Measurements from ENCODE around the gene PDZD4.
A peak's percentile ranks its signal among the peaks of the same experiment; 100 is the strongest.

PDZD4 gene

DNA sequence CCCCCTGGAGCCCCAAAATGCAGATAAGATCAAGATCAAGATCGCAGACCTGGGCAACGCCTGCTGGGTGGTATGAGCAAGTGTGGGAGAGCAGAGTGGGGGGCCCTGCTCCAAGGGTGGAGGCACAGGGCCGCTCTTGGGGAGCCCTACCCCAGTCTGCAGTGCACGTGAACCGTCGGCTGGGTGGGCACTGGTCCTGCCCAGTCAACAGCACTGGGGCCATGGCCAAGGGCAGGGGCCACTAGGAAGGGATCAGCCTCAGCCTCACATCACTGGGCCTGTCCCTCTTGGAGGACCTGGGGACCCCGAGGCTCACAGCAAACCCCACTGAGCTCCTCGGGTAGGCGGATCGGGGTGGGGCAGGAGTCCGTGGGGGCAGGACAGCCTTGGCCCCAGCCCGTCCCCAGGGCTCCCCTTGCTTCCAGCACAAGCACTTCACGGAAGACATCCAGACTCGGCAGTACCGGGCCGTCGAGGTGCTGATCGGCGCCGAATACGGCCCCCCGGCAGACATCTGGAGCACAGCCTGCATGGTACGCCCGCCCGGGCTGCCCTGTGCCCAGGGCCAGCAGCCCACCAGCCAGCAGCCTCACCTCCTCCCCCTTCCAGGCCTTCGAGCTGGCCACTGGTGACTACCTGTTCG, 45.9 kb downstream of the PDZD4 start:
- no peak for DNase-seq

- no peak for DNase-seq
These were observed 46.8 kb downstream of the PDZD4 start for GRCh38 chrX:153783378-153784013.

GRCh38 chrX:153782871-153783270, 47.5 kb downstream of the PDZD4 start:
- no peak for DNase-seq

DNA sequence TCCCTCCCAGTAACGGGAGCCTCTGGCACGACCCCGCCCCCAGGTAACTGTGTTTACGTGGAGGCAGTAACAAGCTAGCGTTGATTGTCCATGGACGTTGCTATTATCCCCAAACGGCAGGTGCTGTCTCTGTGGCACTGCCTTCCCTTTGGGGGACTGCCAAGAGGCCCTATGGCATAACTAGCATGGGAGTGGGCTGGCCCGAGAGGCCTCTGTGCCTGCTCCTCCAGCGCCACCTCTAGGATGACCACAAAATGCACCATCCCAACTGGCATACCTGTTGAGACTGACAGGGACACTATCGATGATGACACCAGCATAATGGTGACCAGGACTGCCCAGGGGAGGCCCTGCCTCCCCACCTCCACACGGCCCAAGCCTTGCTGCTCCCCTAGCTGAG, 48.0 kb downstream of the PDZD4 start:
- DNase-seq = no peak

DNA sequence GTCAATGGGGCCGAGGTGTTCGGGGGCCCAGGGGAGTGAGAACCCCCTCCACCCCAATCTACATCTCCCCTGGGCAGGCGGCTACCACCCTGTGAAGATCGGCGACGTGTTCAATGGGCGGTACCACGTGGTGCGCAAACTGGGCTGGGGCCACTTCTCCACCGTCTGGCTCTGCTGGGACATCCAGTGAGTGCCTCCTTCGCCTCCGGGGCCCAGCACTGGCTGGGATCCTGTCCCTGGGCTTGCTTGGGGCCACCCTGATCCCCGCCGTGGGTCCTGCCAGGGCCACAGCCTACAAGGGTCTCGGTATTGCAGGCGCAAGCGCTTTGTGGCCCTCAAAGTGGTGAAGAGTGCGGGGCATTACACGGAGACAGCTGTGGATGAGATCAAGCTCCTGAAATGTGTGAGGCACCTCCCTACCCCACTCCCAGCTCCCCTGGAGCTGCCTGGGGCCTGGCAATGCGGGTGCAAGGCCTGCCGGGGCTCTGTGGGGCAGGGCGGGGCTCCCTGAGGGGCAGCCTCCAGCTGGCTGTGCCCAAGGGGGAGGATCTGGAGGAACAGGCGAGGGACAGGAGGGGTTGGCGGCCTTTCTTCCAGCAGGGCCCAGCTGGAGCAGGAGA, 48.8 kb downstream of the PDZD4 start:
- DNase-seq = no peak

DNA sequence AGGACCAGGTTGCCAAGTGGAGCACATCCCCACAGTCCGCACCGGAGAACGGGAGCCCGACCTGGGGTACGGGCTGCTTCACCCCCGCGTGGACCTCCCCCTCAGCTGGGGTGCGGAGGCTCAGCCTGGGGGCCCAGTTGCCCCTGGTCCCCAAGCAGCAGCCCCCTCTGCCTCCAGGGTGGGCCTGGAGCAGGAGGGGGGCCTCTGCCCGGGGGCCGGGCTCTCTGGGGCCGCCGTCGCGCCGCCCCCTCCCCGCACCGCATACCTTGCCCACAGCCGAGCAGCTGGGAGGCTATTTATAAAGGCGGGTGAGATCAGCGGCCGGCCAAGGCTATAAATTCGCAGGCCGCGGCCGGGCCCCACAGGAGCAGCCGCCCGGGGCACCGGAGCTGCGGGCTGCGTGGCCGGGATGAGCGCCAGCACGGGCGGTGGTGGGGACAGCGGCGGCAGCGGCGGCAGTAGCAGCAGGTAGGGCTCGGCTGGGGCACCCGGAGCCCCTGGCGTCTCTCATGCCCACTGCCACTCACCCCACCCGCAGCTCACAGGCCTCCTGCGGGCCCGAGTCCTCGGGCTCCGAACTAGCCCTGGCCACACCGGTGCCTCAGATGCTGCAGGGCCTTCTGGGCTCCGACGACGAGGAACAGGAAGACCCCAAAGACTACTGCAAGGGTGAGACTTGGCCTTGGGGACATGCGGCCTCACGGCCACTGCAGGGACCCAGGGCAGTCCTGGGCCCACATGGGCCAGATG, 49.5 kb downstream of the PDZD4 start, which contains the start of gene SRPK3:
SRPK3 (plus strand) TSS at position 364 of the 750 bp plus-strand sequence; CDS start at position 410, 46 bp downstream.
- DNase-seq = peak; percentile 5

- DNase-seq = no peak
These were observed 50.3 kb downstream of the PDZD4 start for GRCh38 chrX:153779891-153780677.

DNA sequence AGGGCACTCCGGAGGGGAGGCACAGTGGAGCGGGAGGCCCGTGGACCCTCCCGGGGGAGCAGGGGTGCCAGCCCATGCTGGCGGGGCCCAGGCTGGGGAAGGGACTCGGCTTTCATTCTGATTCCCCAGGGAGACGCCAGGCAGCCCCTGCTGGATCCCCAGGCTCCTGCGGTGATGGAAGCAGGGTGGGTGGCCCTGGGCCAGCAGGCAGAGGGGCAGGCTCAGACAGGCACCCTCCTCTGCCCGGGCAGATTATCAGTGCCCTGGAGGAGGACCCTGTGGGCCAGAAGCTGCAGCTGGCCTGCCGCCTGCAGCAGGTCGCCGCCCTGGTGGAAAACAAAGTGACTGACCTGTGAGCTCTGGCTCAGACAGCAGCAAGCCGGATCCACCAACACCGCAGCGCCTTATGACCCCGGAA, 51.7 kb downstream of the PDZD4 start:
- DNase-seq = no peak

DNA sequence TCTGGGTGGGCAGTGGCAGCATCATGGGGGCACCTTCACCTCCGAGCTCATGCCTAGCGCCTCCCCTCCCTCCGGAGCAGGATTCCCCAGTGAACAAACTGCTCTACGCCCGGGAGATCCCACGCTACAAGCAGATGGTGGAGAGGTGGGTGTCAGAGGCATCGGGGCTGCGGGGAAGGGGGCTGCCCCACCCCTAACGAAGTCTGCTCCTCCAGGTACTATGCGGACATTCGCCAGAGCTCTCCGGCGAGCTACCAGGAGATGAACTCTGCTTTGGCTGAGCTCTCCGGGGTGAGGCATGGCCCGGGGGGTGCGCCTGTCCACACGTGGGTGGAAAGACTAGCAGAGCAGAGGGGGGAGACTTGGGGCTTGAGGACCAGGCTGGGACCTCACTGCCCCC, 52.2 kb downstream of the PDZD4 start:
- no peak for DNase-seq

GRCh38 chrX:153777261-153778090, 52.9 kb downstream of the PDZD4 start:
- DNase-seq = no peak

DNA sequence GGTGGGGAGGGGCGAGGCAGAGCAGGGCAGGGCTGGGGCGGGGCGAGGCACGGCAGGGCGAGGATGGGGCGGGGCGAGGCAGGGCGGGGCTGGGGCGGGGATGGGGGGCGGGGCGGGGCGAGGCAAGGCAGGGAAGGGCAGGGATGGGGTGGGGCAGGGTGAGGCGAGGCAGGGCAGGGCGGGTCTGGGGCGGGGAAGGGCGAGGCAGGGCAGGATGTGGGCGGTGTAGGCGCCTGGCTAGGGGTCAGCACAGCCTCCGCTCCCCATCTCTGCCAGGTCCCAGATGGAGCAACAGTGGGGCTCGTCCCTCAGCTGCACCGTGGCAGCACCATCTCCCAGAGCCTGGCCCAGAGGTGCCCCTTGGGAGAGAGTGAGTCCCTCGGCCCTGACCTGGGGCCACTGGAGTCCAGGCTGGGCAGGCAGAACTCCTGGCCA, 53.7 kb downstream of the PDZD4 start:
- no peak for DNase-seq

DNA sequence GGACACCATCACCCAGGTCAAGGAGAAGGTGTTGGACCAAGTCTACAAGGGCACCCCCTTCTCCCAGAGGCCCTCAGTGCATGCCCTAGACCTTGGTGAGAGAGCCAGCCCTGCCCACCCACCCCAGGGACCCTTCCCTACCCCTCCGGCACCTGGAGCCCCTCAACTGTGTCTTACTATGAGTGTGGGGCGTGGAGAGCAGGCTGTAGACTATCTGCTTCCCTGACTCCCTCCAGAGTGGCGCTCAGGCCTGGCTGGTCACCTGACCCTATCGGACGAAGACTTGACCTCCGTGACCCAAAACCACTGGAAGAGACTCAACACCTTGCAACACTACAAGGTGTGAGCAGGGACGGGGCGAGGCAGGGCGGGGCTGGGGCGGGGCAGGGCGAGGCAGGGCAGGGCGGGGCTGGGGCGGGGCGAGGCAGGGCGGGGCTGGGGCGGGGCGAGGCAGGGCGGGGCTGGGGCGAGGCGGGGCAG, 54.2 kb downstream of the PDZD4 start:
- no peak for DNase-seq

DNA sequence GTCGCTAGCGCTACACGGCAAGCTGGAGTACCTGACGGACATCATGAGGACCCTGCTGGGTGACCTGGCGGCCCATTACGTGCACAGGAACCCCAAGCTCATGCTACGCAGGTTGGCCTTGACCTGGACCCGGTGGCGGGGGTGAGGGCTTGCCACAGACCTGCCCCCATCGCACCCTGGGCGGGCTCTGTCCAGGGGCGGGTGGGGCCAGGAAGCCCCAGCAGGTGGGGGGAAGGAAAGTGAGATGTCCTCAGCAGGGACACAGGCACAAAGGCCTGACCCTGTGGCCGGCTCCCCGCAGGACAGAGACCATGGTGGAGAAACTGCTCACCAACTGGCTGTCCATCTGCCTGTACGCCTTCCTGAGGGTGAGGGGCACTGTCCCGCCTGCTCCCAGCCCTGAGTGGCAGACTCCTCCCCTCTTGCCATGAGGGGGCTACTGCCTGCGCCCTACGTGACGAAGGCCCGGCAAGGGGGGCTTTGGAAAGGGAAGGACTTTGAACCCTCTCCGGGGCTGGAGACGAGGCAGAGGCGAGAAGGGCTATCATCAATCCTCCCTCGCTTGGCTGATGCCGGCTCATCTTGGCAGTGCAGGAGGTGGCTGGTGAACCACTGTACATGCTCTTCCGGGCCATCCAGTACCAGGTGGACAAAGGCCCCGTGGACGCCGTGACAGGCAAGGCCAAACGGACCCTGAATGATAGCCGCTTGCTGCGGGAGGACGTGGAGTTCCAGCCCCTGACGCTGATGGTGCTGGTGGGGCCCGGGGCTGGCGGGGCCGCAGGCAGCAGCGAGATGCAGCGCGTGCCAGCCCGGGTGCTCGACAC, 54.8 kb downstream of the PDZD4 start:
- DNase-seq = no peak

DNA sequence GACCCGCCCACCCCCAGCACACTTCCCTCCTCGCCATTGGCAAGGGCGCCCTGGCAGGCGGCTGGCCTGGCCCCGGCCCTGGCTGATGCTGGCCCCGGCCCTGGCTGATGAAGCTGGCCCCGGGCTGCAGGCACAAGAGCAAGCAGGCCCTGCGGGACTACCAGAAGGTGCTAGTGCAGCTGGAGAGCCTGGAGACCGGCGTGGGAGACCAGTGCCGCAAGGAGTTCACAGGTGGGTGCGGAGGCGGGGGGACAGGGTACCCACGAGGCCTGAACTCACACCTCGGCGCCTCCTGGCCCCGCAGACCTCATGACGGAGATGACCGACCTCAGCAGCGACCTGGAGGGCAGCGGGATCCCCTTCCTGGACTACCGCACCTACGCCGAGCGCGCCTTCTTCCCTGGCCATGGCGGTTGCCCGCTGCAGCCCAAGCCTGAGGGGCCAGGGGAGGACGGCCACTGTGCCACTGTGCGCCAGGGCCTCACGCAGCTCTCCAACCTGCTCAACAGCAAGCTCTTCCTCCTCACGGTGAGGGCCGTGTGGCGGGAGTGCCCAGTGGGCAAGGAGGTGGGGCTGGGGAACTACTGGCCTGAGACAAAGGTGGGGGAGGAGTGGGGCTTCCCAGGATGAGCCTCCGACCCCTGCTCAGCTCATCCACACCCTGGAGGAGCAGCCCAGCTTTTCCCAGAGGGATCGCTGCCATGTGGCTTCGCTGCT, 55.6 kb downstream of the PDZD4 start:
- DNase-seq = no peak

GRCh38 chrX:153773741-153774575, 56.4 kb downstream of the PDZD4 start:
- DNase-seq = no peak

- no peak for DNase-seq
These were observed 57.1 kb downstream of the PDZD4 start for GRCh38 chrX:153773218-153773611.

GRCh38 chrX:153772316-153773217, 57.8 kb downstream of the PDZD4 start:
- no peak for DNase-seq

Measured in fibroblast of skin of back (primary cell).